HepG2 (cell line): Measurements from ENCODE around the gene RGS2. TPM values are rescaled to one million over a fixed set of nuclear protein-coding genes. Genes with fewer than 3 reads are reported as not detected.

ENCODE experiments used
- ATAC-seq: fragments of 200-7000 bp; cut with Tn5 transposase; 3 replicates; pipeline ENCODE4 v1.9.1; 2020; ENCODE audit warnings: mild to moderate bottlenecking, moderate library complexity
- BruUV-seq: library from RNA; stranded (reverse); fragments of 400-500 nt; replicated peaks from 2 replicates; lab custom pipeline; 2021; lab: Mats Ljungman, UMichigan
- CTCF ChIA-PET: fragments of 300-600 bp; formaldehyde crosslinking; extraction: SDS; loops from one replicate; lab custom pipeline; 2021; ENCODE audit warnings: low total read pairs, inconsistent platforms, low intra/inter-chr PET ratio; lab: Yijun Ruan, JAX
- POLR2A ChIA-PET: fragments of 350-600 bp; sonication (Branson Sonifier 250); formaldehyde crosslinking; loops from one replicate; lab custom pipeline; 2020; ENCODE audit warnings: antibody characterized with exemption, inconsistent platforms; lab: Yijun Ruan, JAX
- DNase-seq: peaks from one replicate; pipeline ENCODE4 v3.0.0-alpha.2; 2015; ENCODE audit warnings: low spot score
- FAIRE-seq: peaks from 3 replicates; lab custom pipeline; 2011; peaks lifted over from hg19 to GRCh38; lab: Jason Lieb, UNC
- H2AFZ ChIP-seq: one replicate; pipeline ENCODE4 v1.6.1; 2011; ENCODE audit warnings: low read length, inconsistent platforms
- H3K27ac ChIP-seq: fragments of 300-600 bp; 3 replicates; pipeline ENCODE4 v1.8.0; 2011; ENCODE audit warnings: mixed run types, mild to moderate bottlenecking, mixed read lengths, low read length, inconsistent platforms; ENCODE audit not compliant: insufficient read depth; ENCODE audit errors: extremely low read length
- H3K27me3 ChIP-seq, 2 experiments: fragments of 200-600 bp in 1 of 2; 2 replicates in 1 of 2; 3 replicates in 1 of 2; pipeline versions ENCODE4 v1.6.0 to v1.8.0; 2011; ENCODE audit warnings: low read length in 2 of 2, mild to moderate bottlenecking in 2 of 2, moderate library complexity in 2 of 2, inconsistent platforms in 1 of 2; ENCODE audit not compliant: insufficient read depth in 2 of 2, control insufficient read depth in 1 of 2
- H3K36me3 ChIP-seq, 2 experiments: fragments of 200-600 bp in 1 of 2; replicated peaks in 1 of 2; 2 replicates in 1 of 2; 3 replicates in 1 of 2; pipeline versions ENCODE4 v1.5.1 to v1.8.0; 2011; ENCODE audit warnings: low read length in 2 of 2, inconsistent platforms in 1 of 2; ENCODE audit not compliant: insufficient read depth in 2 of 2, control insufficient read depth in 1 of 2
- H3K4me1 ChIP-seq: 2 replicates; pipeline ENCODE4 v1.5.1; 2012; ENCODE audit warnings: low read length, inconsistent platforms; ENCODE audit not compliant: insufficient read depth
- H3K4me2 ChIP-seq: 2 replicates; pipeline ENCODE4 v1.6.0; 2011; ENCODE audit warnings: low read depth, low read length, inconsistent platforms
- H3K4me3 ChIP-seq, 3 experiments: fragments of 200-600 bp in 1 of 3; sonication (generic), shearing (Covaris generic) in 1 of 3; replicated peaks in 1 of 3; 2 replicates each; pipeline ENCODE4 v1.5.1; 2011 to 2016; ENCODE audit warnings: low read length in 3 of 3, inconsistent platforms in 2 of 3, low read depth in 2 of 3, mild to moderate bottlenecking in 2 of 3, control low read depth in 1 of 3, mixed read lengths in 1 of 3; ENCODE audit not compliant: insufficient read depth in 1 of 3
- H3K79me2 ChIP-seq: one replicate; pipeline ENCODE4 v1.6.1; 2011; ENCODE audit warnings: low read length, inconsistent platforms; ENCODE audit not compliant: insufficient read depth
- H3K9ac ChIP-seq: 2 replicates; pipeline ENCODE4 v1.6.0; 2011; ENCODE audit warnings: mild to moderate bottlenecking, low read depth, low read length, inconsistent platforms; ENCODE audit not compliant: insufficient read depth
- H3K9me3 ChIP-seq: 2 replicates; pipeline ENCODE4 v1.5.1; 2012; ENCODE audit warnings: mild to moderate bottlenecking, low read length
- H4K20me1 ChIP-seq: 2 replicates; pipeline ENCODE4 v1.6.0; 2011; ENCODE audit warnings: inconsistent platforms, mild to moderate bottlenecking, low read length, moderate library complexity; ENCODE audit not compliant: insufficient read depth
- CHD4 ChIP-seq: fragments of 200-600 bp; sonication (generic); IDR thresholded peaks from 2 replicates; pipeline ENCODE4 v1.7.0; 2017; ENCODE audit warnings: mild to moderate bottlenecking, low read length, borderline replicate concordance
- E2F2 ChIP-seq: sonication (generic); formaldehyde crosslinking; IDR thresholded peaks from 2 replicates; pipeline ENCODE4 v1.4.0; 2020; ENCODE audit warnings: missing genetic modification reagents, borderline replicate concordance
- MIER2 ChIP-seq: IDR thresholded peaks from 2 replicates; pipeline ENCODE4 v1.6.1; 2016; ENCODE audit warnings: missing biosample characterization, missing genetic modification reagents
- NCOR1 ChIP-seq: fragments of 200-600 bp; sonication (generic); IDR thresholded peaks from 2 replicates; pipeline ENCODE4 v1.7.0; 2017; ENCODE audit warnings: antibody characterized with exemption, low read length, borderline replicate concordance
- SMAD9 ChIP-seq: sonication (generic); formaldehyde crosslinking; IDR thresholded peaks from 2 replicates; pipeline ENCODE4 v1.5.1; 2020; ENCODE audit warnings: mild to moderate bottlenecking, missing genetic modification reagents
- SOX5 ChIP-seq: IDR thresholded peaks from 2 replicates; pipeline ENCODE4 v1.6.1; 2016; ENCODE audit warnings: borderline replicate concordance
- ZBTB3 ChIP-seq: sonication (generic); formaldehyde crosslinking; IDR thresholded peaks from 2 replicates; pipeline ENCODE4 v1.4.0; 2020; ENCODE audit warnings: low read depth, mild to moderate bottlenecking, moderate library complexity, missing genetic modification reagents, borderline replicate concordance
- ZNF430 ChIP-seq: sonication (generic); formaldehyde crosslinking; IDR thresholded peaks from 2 replicates; pipeline ENCODE4 v1.9.0; 2021; ENCODE audit warnings: mild to moderate bottlenecking, missing genetic modification reagents
- ZNF501 ChIP-seq: sonication (generic); formaldehyde crosslinking; IDR thresholded peaks from 2 replicates; pipeline ENCODE4 v1.5.1; 2020; ENCODE audit warnings: mild to moderate bottlenecking, moderate library complexity, missing genetic modification reagents
- WGBS: methylation state at CpG from one replicate; pipeline ENCODE4 v1.1.6; 2017; ENCODE audit warnings: low lambda C conversion rate; 5-methylcytosine and 5-hydroxymethylcytosine counted together
- in situ Hi-C: cut with HindIII; loops from 2 replicates; pipeline ENCODE4 v1.10.0; 2017; ENCODE audit warnings: low pct_unique_long_range_greater_than_20kb; ENCODE audit not compliant: extremely low pct_ligation_motif_present
- intact Hi-C: fragments of 100-400 bp; cut with micrococcal nuclease; formaldehyde crosslinking; loops from one replicate; pipeline ENCODE4 v1.10.0; 2022; ENCODE audit not compliant: unreplicated experiment
- polyA plus RNA-seq, 8 experiments: library from polyadenylated mRNA; depleted of rRNA in 3 of 8; stranded (reverse) in 7 of 8; unstranded in 1 of 8; fragments of >200 nt; fragmentation: Illumina TruSeq in 4 of 8; extraction: Trizol in 4 of 8; gene quantifications; 2 replicates each; pipeline versions ENCODE4 v1.2.1 to v1.2.3, GENCODE V29; 2011 to 2016; ENCODE audit warnings: low read depth in 4 of 8, missing spikeins in 1 of 8, mixed read lengths in 1 of 8; ENCODE audit not compliant: insufficient read depth in 1 of 8
- total RNA-seq, 5 experiments: library from RNA; depleted of rRNA; stranded (reverse); fragments of >200 nt; fragmentation: Illumina TruSeq; extraction: Trizol; gene quantifications; 2 replicates each; pipeline ENCODE4 v1.2.3, GENCODE V29; 2016; ENCODE audit warnings: low read depth in 1 of 5
- TF ChIP-seq, protein P1 (sequence below): sonication (generic); formaldehyde crosslinking; IDR thresholded peaks from 2 replicates; pipeline ENCODE4 v1.8.0; 2023; ENCODE audit warnings: mild to moderate bottlenecking, missing genetic modification reagents
- TF ChIP-seq, protein P2 (sequence below): sonication (generic); formaldehyde crosslinking; IDR thresholded peaks from 2 replicates; pipeline ENCODE4 v1.5.1; 2020; ENCODE audit warnings: missing genetic modification reagents, mild to moderate bottlenecking, borderline replicate concordance
- TF ChIP-seq, protein P3 (sequence below): sonication (generic); formaldehyde crosslinking; IDR thresholded peaks from 2 replicates; pipeline ENCODE4 v1.4.0; 2020; ENCODE audit warnings: missing genetic modification reagents
- TF ChIP-seq, protein P4 (sequence below): sonication (generic); formaldehyde crosslinking; IDR thresholded peaks from 2 replicates; pipeline ENCODE4 v1.4.0; 2020; ENCODE audit warnings: mild to moderate bottlenecking, missing genetic modification reagents, borderline replicate concordance

The RGS2 gene
- total and polyA plus RNA-seq, 2 of the 13 experiments (the other 11 are each of a cell fraction or from before 2014, with no cell fraction given) = 0.64 to 1.4 TPM

- TF ChIP-seq, protein P1, sequence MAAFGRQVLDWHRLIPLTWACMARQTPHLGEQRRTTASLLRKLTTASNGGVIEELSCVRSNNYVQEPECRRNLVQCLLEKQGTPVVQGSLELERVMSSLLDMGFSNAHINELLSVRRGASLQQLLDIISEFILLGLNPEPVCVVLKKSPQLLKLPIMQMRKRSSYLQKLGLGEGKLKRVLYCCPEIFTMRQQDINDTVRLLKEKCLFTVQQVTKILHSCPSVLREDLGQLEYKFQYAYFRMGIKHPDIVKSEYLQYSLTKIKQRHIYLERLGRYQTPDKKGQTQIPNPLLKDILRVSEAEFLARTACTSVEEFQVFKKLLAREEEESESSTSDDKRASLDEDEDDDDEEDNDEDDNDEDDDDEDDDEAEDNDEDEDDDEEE (CRISPR knock-in tag) = no peak
- TF ChIP-seq SOX5 = no peak
- no peak for TF ChIP-seq ZBTB3 (CRISPR knock-in tag)
- TF ChIP-seq, protein P2, sequence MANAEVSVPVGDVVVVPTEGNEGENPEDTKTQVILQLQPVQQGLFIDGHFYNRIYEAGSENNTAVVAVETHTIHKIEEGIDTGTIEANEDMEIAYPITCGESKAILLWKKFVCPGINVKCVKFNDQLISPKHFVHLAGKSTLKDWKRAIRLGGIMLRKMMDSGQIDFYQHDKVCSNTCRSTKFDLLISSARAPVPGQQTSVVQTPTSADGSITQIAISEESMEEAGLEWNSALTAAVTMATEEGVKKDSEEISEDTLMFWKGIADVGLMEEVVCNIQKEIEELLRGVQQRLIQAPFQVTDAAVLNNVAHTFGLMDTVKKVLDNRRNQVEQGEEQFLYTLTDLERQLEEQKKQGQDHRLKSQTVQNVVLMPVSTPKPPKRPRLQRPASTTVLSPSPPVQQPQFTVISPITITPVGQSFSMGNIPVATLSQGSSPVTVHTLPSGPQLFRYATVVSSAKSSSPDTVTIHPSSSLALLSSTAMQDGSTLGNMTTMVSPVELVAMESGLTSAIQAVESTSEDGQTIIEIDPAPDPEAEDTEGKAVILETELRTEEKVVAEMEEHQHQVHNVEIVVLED (CRISPR knock-in tag) = no peak
Measured at GRCh38 chr1:192832492-192832891, 23.7 kb downstream of the RGS2 start (continued).

DNA sequence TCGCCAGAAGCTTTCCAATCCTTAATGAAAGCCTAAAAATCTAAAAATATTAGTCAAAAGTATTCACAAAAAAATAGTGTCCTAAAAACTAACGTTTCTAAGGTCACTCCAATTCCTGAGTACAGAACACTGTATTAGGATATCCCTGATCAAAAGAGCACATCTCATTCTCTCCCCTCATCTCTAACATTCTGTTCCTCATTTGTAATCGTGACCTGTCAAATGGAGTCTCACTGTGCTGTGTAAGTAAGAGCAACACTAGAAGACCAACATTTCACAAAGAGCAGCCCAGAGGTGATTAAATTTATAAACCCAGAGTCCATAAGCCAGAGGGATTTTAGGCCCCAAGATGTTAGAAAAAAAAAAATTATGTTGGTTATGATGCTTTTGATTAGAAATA, 26.3 kb downstream of the RGS2 start:
- ChIA-PET POLR2A (no interaction called here), CTCF (no interaction called here)
- H3K79me2 ChIP-seq = no peaks in the 10 kb centered on the region
- no peak for FAIRE-seq
- H3K9me3 ChIP-seq = no peaks in the 10 kb centered on the region
- ATAC-seq = no peak
- no peak overlapping the region for H3K4me3 ChIP-seq
- no peak overlapping the region for H3K9ac ChIP-seq
- H3K4me1 ChIP-seq = no peaks in the 10 kb centered on the region
- DNase-seq = no peak
- no peak overlapping the region for H3K27ac ChIP-seq
- in situ Hi-C loops (no loop called here), intact Hi-C loops (no loop called here)
- H3K4me2 ChIP-seq = no peak overlapping the region
- H3K27me3 ChIP-seq = no peaks in the 10 kb centered on the region; a peak in 1 of 5 replicates
- 10% methylated on average over 3 of the region's 3 CpGs for WGBS
- H4K20me1 ChIP-seq = no peaks in the 10 kb centered on the region
- H3K36me3 ChIP-seq = no peaks in the 10 kb centered on the region
- no peak overlapping the region for H2AFZ ChIP-seq
- BruUV-seq = no TSS peak
- TF ChIP-seq SMAD9 = no peak
- no peak for TF ChIP-seq NCOR1
- no peak for TF ChIP-seq MIER2 (CRISPR knock-in tag)
- TF ChIP-seq, protein P3, sequence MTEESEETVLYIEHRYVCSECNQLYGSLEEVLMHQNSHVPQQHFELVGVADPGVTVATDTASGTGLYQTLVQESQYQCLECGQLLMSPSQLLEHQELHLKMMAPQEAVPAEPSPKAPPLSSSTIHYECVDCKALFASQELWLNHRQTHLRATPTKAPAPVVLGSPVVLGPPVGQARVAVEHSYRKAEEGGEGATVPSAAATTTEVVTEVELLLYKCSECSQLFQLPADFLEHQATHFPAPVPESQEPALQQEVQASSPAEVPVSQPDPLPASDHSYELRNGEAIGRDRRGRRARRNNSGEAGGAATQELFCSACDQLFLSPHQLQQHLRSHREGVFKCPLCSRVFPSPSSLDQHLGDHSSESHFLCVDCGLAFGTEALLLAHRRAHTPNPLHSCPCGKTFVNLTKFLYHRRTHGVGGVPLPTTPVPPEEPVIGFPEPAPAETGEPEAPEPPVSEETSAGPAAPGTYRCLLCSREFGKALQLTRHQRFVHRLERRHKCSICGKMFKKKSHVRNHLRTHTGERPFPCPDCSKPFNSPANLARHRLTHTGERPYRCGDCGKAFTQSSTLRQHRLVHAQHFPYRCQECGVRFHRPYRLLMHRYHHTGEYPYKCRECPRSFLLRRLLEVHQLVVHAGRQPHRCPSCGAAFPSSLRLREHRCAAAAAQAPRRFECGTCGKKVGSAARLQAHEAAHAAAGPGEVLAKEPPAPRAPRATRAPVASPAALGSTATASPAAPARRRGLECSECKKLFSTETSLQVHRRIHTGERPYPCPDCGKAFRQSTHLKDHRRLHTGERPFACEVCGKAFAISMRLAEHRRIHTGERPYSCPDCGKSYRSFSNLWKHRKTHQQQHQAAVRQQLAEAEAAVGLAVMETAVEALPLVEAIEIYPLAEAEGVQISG (CRISPR knock-in tag) = no peak
- no peak for TF ChIP-seq E2F2 (CRISPR knock-in tag)
- TF ChIP-seq ZNF501 (CRISPR knock-in tag) = no peak
- TF ChIP-seq CHD4 = no peak
- TF ChIP-seq, protein P4, sequence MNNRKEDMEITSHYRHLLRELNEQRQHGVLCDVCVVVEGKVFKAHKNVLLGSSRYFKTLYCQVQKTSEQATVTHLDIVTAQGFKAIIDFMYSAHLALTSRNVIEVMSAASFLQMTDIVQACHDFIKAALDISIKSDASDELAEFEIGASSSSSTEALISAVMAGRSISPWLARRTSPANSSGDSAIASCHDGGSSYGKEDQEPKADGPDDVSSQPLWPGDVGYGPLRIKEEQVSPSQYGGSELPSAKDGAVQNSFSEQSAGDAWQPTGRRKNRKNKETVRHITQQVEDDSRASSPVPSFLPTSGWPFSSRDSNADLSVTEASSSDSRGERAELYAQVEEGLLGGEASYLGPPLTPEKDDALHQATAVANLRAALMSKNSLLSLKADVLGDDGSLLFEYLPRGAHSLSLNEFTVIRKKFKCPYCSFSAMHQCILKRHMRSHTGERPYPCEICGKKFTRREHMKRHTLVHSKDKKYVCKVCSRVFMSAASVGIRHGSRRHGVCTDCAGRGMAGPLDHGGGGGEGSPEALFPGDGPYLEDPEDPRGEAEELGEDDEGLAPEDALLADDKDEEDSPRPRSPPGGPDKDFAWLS = no peak
- no peak for TF ChIP-seq ZNF430 (CRISPR knock-in tag)
